ENCODE measurements around the gene RNF167. TPM values are rescaled to one million over a fixed set of nuclear protein-coding genes. Genes with fewer than 3 reads are reported as not detected.

Gene RNF167
- total RNA-seq, 1 donor from 2014 or later: 73.1 TPM

GRCh38 chr17:4978726-4979125 lies 38.7 kb downstream of the RNF167 start:
- H3K27ac Mint-ChIP-seq: no peak overlapping the region
- H3K4me1 Mint-ChIP-seq: peaks cover 10% of the 10 kb centered on the region
- DNase-seq (ENCODE audit: low spot score in 2 of 2, unreplicated experiment in 2 of 2): no peak
- no peak for TF ChIP-seq CTCF (IDR thresholded peaks at IDR 0.05; ENCODE audit: unreplicated experiment)
- no peaks in the 10 kb centered on the region for H3K27me3 Mint-ChIP-seq (ENCODE audit: low read depth)
- H3K9me3 Mint-ChIP-seq: no peaks in the 10 kb centered on the region
- H3K4me3 Mint-ChIP-seq: no peak overlapping the region
- peaks cover 19% of the 10 kb centered on the region for H3K36me3 Mint-ChIP-seq

- TF ChIP-seq CTCF (IDR thresholded peaks at IDR 0.05; ENCODE audit: unreplicated experiment): peak; percentile 82
- DNase-seq (ENCODE audit: low spot score in 2 of 2, unreplicated experiment in 2 of 2): no peak
- no peak overlapping the region for H3K4me3 Mint-ChIP-seq
- H3K27me3 Mint-ChIP-seq (ENCODE audit: low read depth): no peaks in the 10 kb centered on the region
- H3K27ac Mint-ChIP-seq: no peak overlapping the region
- peaks cover 8% of the 10 kb centered on the region for H3K4me1 Mint-ChIP-seq
- no peaks in the 10 kb centered on the region for H3K9me3 Mint-ChIP-seq
- H3K36me3 Mint-ChIP-seq: peaks cover 12% of the 10 kb centered on the region
Observed at GRCh38 chr17:4980644-4981216, 40.7 kb downstream of the RNF167 start.

- H3K27ac Mint-ChIP-seq: no peak overlapping the region
- H3K4me3 Mint-ChIP-seq: no peak overlapping the region
- no peaks in the 10 kb centered on the region for H3K9me3 Mint-ChIP-seq
- peaks cover 16% of the 10 kb centered on the region for H3K4me1 Mint-ChIP-seq
- TF ChIP-seq CTCF (IDR thresholded peaks at IDR 0.05; ENCODE audit: unreplicated experiment): no peak
- no peak for DNase-seq (ENCODE audit: low spot score in 2 of 2, unreplicated experiment in 2 of 2)
- peaks cover 11% of the 10 kb centered on the region for H3K36me3 Mint-ChIP-seq
- H3K27me3 Mint-ChIP-seq (ENCODE audit: low read depth): no peaks in the 10 kb centered on the region
Observed at GRCh38 chr17:4982305-4982704, 42.2 kb downstream of the RNF167 start.

GRCh38 chr17:4986403-4986802 lies 46.3 kb downstream of the RNF167 start:
- peak overlapping the region; percentile 66 for H3K27ac Mint-ChIP-seq
- peak overlapping the region; percentile 81 for H3K4me3 Mint-ChIP-seq
- no peak for DNase-seq (ENCODE audit: low spot score in 2 of 2, unreplicated experiment in 2 of 2)
- H3K27me3 Mint-ChIP-seq (ENCODE audit: low read depth): no peaks in the 10 kb centered on the region
- no peaks in the 10 kb centered on the region for H3K9me3 Mint-ChIP-seq
- TF ChIP-seq CTCF (IDR thresholded peaks at IDR 0.05; ENCODE audit: unreplicated experiment): no peak
- H3K4me1 Mint-ChIP-seq: peaks cover 27% of the 10 kb centered on the region
- peaks cover 4% of the 10 kb centered on the region for H3K36me3 Mint-ChIP-seq

GRCh38 chr17:4986951-4987766 lies 47.1 kb downstream of the RNF167 start, which contains the start of gene CAMTA2:
CAMTA2 (minus strand) TSS chr17:4987675; CDS start chr17:4986222, 1,453 bp downstream.
- Mint-ChIP-seq H3K27me3 (ENCODE audit: low read depth) (no peaks in the 10 kb centered on the region), H3K27ac (peak within 1 kb of the TSS; percentile 89), H3K36me3 (peaks cover 4% of the 10 kb centered on the region), H3K4me3 (peak within 1 kb of the TSS; percentile 81), H3K9me3 (no peaks in the 10 kb centered on the region), H3K4me1 (peaks cover 27% of the 10 kb centered on the region)
- DNase-seq (ENCODE audit: low spot score in 2 of 2, unreplicated experiment in 2 of 2): peak; percentile 57 to 76
- peak; percentile 69 for TF ChIP-seq CTCF (IDR thresholded peaks at IDR 0.05; ENCODE audit: unreplicated experiment)

Data from mesothelial cell of epicardium (in vitro differentiated cells).